Transverse colon (tissue), 4 donors: ENCODE data around the gene DRD4. TPM values are rescaled to one million over a fixed set of nuclear protein-coding genes. Genes with fewer than 3 reads are reported as not detected.

Experiments used
- DNase-seq: peaks from one replicate; pipeline ENCODE4 v3.0.0-alpha.2; 2019
- H3K27ac ChIP-seq, 4 donors: fragments of 200-600 bp; sonication (generic); 2 replicates each; pipeline ENCODE4 v1.5.1; 2016 to 2018; ENCODE audit warnings: inconsistent platforms in 4 of 4
- H3K27me3 ChIP-seq: fragments of 200-600 bp; sonication (generic); 2 replicates; pipeline ENCODE4 v1.5.1; 2017; ENCODE audit warnings: inconsistent platforms
- H3K36me3 ChIP-seq, 4 donors: fragments of 200-600 bp; sonication (generic); 2 replicates each; pipeline ENCODE4 v1.5.1; 2017 to 2019; ENCODE audit warnings: inconsistent platforms in 4 of 4
- H3K4me1 ChIP-seq, 4 donors: fragments of 200-600 bp; sonication (generic); 2 replicates each; pipeline ENCODE4 v1.5.1; 2017 to 2020; ENCODE audit warnings: inconsistent platforms in 4 of 4
- H3K4me3 ChIP-seq, 4 donors: fragments of 200-600 bp; sonication (generic); 1 replicate in 1 of 4; 2 replicates in 3 of 4; pipeline versions ENCODE4 v1.5.1 to v1.6.1; 2017 to 2019; ENCODE audit warnings: inconsistent platforms in 4 of 4
- H3K9me3 ChIP-seq, 2 donors: fragments of 200-600 bp; sonication (generic); 2 replicates each; pipeline ENCODE4 v1.5.1; 2017 to 2019; ENCODE audit warnings: inconsistent platforms in 2 of 2
- CTCF ChIP-seq, 5 experiments: fragments of 200-600 bp in 3 of 5; fragments of 450-650 bp in 2 of 5; sonication (generic) in 3 of 5; IDR thresholded peaks; 1 replicate in 2 of 5; 2 replicates in 3 of 5; pipeline ENCODE4 v1.5.1; 2016 to 2017; ENCODE audit warnings: antibody characterized with exemption in 5 of 5, inconsistent platforms in 3 of 5, mild to moderate bottlenecking in 2 of 5, moderate library complexity in 1 of 5
- EP300 ChIP-seq: sonication (generic); formaldehyde crosslinking; IDR thresholded peaks from one replicate; pipeline ENCODE4 v1.6.1; 2017; ENCODE audit warnings: antibody characterized with exemption, low read depth
- POLR2A ChIP-seq: fragments of 450-650 bp; IDR thresholded peaks from one replicate; pipeline ENCODE4 v1.6.1; 2016; ENCODE audit warnings: antibody characterized with exemption, mild to moderate bottlenecking, moderate library complexity
- POLR2AphosphoS5 ChIP-seq, 3 donors: sonication (generic); formaldehyde crosslinking; IDR thresholded peaks; one replicate each; pipeline ENCODE4 v1.6.1; 2016; ENCODE audit warnings: antibody characterized with exemption in 3 of 3
- WGBS, 2 donors: methylation state at CpG; one replicate each; pipeline ENCODE4 v1.1.5; 2018; ENCODE audit warnings: low coverage in 1 of 2; 5-methylcytosine and 5-hydroxymethylcytosine counted together
- in situ Hi-C, 4 donors: fragments of 200-750 bp; cut with MboI; loops; one replicate each; pipeline versions ENCODE4 v1.15.0 to v1.15.1; 2017; ENCODE audit warnings: low sequenced_read_pairs in 3 of 4, low pct_ligation_motif_present in 1 of 4, low pct_unique_long_range_greater_than_20kb in 1 of 4
- intact Hi-C: fragments of 100-400 bp; cut with DNase I; formaldehyde crosslinking; loops from one replicate; pipeline ENCODE4 v1.15.1; 2023; ENCODE audit warnings: low total_unique reads
- total RNA-seq, 4 donors: library from RNA; depleted of rRNA; stranded (reverse); fragments of >200 nt; gene quantifications; one replicate each; pipeline ENCODE4 v1.1.0, GENCODE V29; 2016

Gene DRD4
- total RNA-seq, 4 donors from 2014 or later: not detected

- Histone ChIP-seq H3K27me3 (peaks cover 46% of the 10 kb centered on the region), H3K27ac (no peak overlapping the region), H3K4me3 (peak overlapping the region in 2 of 4 donors; percentile 18 to 26), H3K4me1 (peaks cover 5 to 21% (median 11%) of the 10 kb centered on the region in 4 donors), H3K9me3 (no peaks in the 10 kb centered on the region), H3K36me3 (no peaks in the 10 kb centered on the region)
- intact Hi-C loops: no loop called here
- TF ChIP-seq EP300 (no peak), CTCF (IDR thresholded peaks at IDR 0.05) (no peak), POLR2AphosphoS5 (IDR thresholded peaks at IDR 0.05) (no peak), POLR2A (no peak)
- DNase-seq: no peak
- 52 to 59% methylated on average over 14 to 54 of the region's 55 CpGs for whole genome bisulfite sequencing, 2 donors
- in situ Hi-C loops: no loop called here
Measured at GRCh38 chr11:637593-638521, 788 bp downstream of the DRD4 start.

GRCh38 chr11:638631-639331, 1.7 kb downstream of the DRD4 start:
- in situ Hi-C loops: no loop called here
- TF ChIP-seq POLR2A: no peak
- TF ChIP-seq EP300: no peak
- TF ChIP-seq CTCF (IDR thresholded peaks at IDR 0.05): no peak
- no peak for TF ChIP-seq POLR2AphosphoS5 (IDR thresholded peaks at IDR 0.05)
- no peaks in the 10 kb centered on the region for H3K9me3 ChIP-seq
- DNase-seq: no peak
- peaks cover 5 to 21% (median 11%) of the 10 kb centered on the region in 4 donors for H3K4me1 ChIP-seq
- H3K4me3 ChIP-seq: no peak overlapping the region
- 68 to 72% methylated on average over 11 to 28 of the region's 28 CpGs for WGBS, 2 donors
- no peak overlapping the region for H3K27ac ChIP-seq
- peaks cover 46% of the 10 kb centered on the region for H3K27me3 ChIP-seq
- intact Hi-C loops: no loop called here
- no peaks in the 10 kb centered on the region for H3K36me3 ChIP-seq

- H3K4me3 ChIP-seq: no peak overlapping the region
- no peaks in the 10 kb centered on the region for H3K36me3 ChIP-seq
- in situ Hi-C loops (no loop called here), intact Hi-C loops (no loop called here)
- WGBS, 2 donors: 51% methylated on average over 12 of the region's 80 CpGs; no CpG with 5 or more reads in 1 of the 2 donors
- no peak for TF ChIP-seq POLR2AphosphoS5 (IDR thresholded peaks at IDR 0.05)
- TF ChIP-seq EP300: no peak
- no peak for TF ChIP-seq POLR2A
- TF ChIP-seq CTCF (IDR thresholded peaks at IDR 0.05): no peak
- no peak overlapping the region for H3K27ac ChIP-seq
- peaks cover 5 to 21% (median 11%) of the 10 kb centered on the region in 4 donors for H3K4me1 ChIP-seq
- peaks cover 46% of the 10 kb centered on the region for H3K27me3 ChIP-seq
- no peak for DNase-seq
- no peaks in the 10 kb centered on the region for H3K9me3 ChIP-seq
Measured at GRCh38 chr11:639332-639955, 2.4 kb downstream of the DRD4 start.
